Hepatocyte (in vitro differentiated cells): ENCODE measurements around the gene CCDC91. TPM values are rescaled to one million over a fixed set of nuclear protein-coding genes. Genes with fewer than 3 reads are reported as not detected.
A peak's percentile ranks its signal among the peaks of the same experiment; 100 is the strongest.

Experiments used
- DNase-seq: peaks from one replicate; pipeline ENCODE4 v3.0.0-alpha.2; 2016; ENCODE audit warnings: low spot score
- H2AFZ ChIP-seq: fragments of 200-600 bp; sonication (generic); 2 replicates; pipeline ENCODE4 v1.6.0; 2016; ENCODE audit warnings: antibody characterized with exemption, mild to moderate bottlenecking
- H3K27ac ChIP-seq: fragments of 200-600 bp; sonication (generic); 2 replicates; pipeline ENCODE4 v1.5.1; 2016; ENCODE audit warnings: mild to moderate bottlenecking
- H3K27me3 ChIP-seq: fragments of 200-600 bp; sonication (generic); 2 replicates; pipeline ENCODE4 v1.6.1; 2016
- H3K36me3 ChIP-seq: fragments of 200-600 bp; sonication (generic); replicated peaks from 2 replicates; pipeline ENCODE4 v1.5.1; 2016; ENCODE audit warnings: low read depth; ENCODE audit not compliant: insufficient read depth
- H3K4me1 ChIP-seq: fragments of 200-600 bp; sonication (generic); 2 replicates; pipeline ENCODE4 v1.5.1; 2016; ENCODE audit warnings: mild to moderate bottlenecking, moderate library complexity; ENCODE audit not compliant: insufficient read depth
- H3K4me2 ChIP-seq: fragments of 200-600 bp; sonication (generic); 2 replicates; pipeline ENCODE4 v1.6.0; 2016
- H3K4me3 ChIP-seq: fragments of 200-600 bp; sonication (generic); 2 replicates; pipeline ENCODE4 v1.5.1; 2016; ENCODE audit warnings: mild to moderate bottlenecking
- H3K79me2 ChIP-seq: fragments of 200-600 bp; sonication (generic); 2 replicates; pipeline ENCODE4 v1.6.0; 2017; ENCODE audit warnings: mild to moderate bottlenecking
- H3K9me2 ChIP-seq: fragments of 200-600 bp; sonication (generic); replicated peaks from 2 replicates; pipeline ENCODE4 v1.6.0; 2017; ENCODE audit warnings: mild to moderate bottlenecking; ENCODE audit not compliant: insufficient read depth
- H3K9me3 ChIP-seq: fragments of 200-600 bp; sonication (generic); 2 replicates; pipeline ENCODE4 v1.5.1; 2016; ENCODE audit warnings: low read depth, mild to moderate bottlenecking
- H4K20me1 ChIP-seq: fragments of 200-600 bp; sonication (generic); 2 replicates; pipeline ENCODE4 v1.6.0; 2016; ENCODE audit warnings: mild to moderate bottlenecking; ENCODE audit not compliant: insufficient read depth, poor library complexity, severe bottlenecking
- EZH2 ChIP-seq: fragments of 200-600 bp; sonication (generic); IDR thresholded peaks from 2 replicates; pipeline ENCODE4 v1.6.1; 2016; ENCODE audit warnings: antibody characterized with exemption, mild to moderate bottlenecking, borderline replicate concordance
- EZH2phosphoT487 ChIP-seq: fragments of 200-600 bp; sonication (generic); IDR thresholded peaks from one replicate; pipeline ENCODE4 v1.6.1; 2018; ENCODE audit warnings: antibody characterized with exemption, mild to moderate bottlenecking, low read depth, moderate library complexity; ENCODE audit not compliant: unreplicated experiment, severe bottlenecking
- WGBS: methylation state at CpG from one replicate; pipeline ENCODE4 v1.1.6; 2016; ENCODE audit warnings: low lambda C conversion rate; ENCODE audit errors: missing lambda C conversion rate; 5-methylcytosine and 5-hydroxymethylcytosine counted together
- polyA plus RNA-seq: library from polyadenylated mRNA; unstranded; fragments of >200 nt; fragmentation: Nextera tagmentation; extraction: Ambion mirVana; gene quantifications from 2 replicates; pipeline ENCODE4 v1.2.1, GENCODE V29; 2016
- total RNA-seq: library from RNA; depleted of rRNA; stranded (reverse); fragments of >200 nt; gene quantifications from 2 replicates; pipeline ENCODE4 v1.2.3, GENCODE V29; 2014
- TF ChIP-seq, protein P1 (sequence below): fragments of 200-600 bp; sonication (generic); IDR thresholded peaks from 2 replicates; pipeline ENCODE4 v1.5.1; 2016; ENCODE audit warnings: antibody characterized with exemption, mild to moderate bottlenecking; ENCODE audit not compliant: poor library complexity

Gene CCDC91
- total and polyA plus RNA-seq, 2 experiments from 2014 or later, result 14.2 to 15.1 TPM

DNA sequence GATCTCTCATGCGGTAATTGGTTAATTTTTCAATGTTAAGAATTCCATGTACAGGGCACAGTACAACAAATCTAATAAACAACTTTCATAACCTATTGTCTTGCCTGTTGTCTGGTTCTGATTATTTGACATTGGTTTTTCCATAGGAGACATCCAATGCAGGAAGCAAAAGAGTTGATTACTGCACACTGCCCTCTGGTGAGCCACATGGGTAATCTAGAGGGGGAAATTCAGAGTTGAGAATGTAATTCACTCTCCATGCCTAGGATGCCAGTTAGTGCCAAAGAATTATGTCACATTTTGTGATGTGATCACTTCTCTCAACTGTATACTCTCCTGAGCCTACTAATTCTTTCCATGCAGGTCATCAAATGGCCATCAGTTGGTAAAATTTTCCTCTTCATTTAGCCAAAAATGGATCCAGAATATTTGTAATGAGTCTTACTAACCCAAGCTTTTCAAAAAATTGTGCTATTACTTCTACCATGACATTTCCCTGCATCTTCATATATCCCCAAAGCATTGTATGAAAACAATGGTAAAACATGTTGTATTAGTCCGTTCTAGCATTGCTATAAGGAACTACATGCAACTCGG lies 17.7 kb upstream of the CCDC91 start:
- H3K36me3 ChIP-seq, result no peaks in the 10 kb centered on the region
- H3K27ac ChIP-seq, result no peak overlapping the region
- no peak overlapping the region for H2AFZ ChIP-seq
- H3K27me3 ChIP-seq, result no peaks in the 10 kb centered on the region
- TF ChIP-seq, protein P1, sequence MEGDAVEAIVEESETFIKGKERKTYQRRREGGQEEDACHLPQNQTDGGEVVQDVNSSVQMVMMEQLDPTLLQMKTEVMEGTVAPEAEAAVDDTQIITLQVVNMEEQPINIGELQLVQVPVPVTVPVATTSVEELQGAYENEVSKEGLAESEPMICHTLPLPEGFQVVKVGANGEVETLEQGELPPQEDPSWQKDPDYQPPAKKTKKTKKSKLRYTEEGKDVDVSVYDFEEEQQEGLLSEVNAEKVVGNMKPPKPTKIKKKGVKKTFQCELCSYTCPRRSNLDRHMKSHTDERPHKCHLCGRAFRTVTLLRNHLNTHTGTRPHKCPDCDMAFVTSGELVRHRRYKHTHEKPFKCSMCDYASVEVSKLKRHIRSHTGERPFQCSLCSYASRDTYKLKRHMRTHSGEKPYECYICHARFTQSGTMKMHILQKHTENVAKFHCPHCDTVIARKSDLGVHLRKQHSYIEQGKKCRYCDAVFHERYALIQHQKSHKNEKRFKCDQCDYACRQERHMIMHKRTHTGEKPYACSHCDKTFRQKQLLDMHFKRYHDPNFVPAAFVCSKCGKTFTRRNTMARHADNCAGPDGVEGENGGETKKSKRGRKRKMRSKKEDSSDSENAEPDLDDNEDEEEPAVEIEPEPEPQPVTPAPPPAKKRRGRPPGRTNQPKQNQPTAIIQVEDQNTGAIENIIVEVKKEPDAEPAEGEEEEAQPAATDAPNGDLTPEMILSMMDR, result peak; percentile 67
- TF ChIP-seq EZH2phosphoT487, result no peak
- H3K9me3 ChIP-seq, result no peaks in the 10 kb centered on the region
- H3K9me2 ChIP-seq, result no peaks in the 10 kb centered on the region
- H3K4me1 ChIP-seq, result no peaks in the 10 kb centered on the region
- H3K4me3 ChIP-seq, result no peak overlapping the region
- 89% methylated on average over 3 of the region's 3 CpGs for WGBS
- DNase-seq, result peak; percentile 50
- no peak overlapping the region for H3K4me2 ChIP-seq
- no peaks in the 10 kb centered on the region for H3K79me2 ChIP-seq
- no peaks in the 10 kb centered on the region for H4K20me1 ChIP-seq

DNA sequence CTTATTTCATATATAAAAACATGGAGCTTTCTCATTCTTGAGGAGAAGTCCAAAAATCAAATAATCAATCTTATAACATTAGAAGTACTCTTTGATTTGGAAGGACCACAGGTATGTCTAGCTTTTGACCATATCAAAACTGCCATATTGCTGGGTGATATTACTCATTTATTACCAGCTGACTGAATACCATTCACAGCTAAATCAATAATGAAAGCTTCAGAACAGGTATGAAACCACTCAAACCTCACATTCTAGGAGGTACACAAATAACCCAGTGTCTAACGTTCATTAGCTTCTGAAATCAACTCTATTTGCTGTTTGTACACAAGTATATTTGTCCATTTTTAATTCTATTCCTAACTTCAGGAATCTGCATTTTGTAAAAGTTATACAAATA lies 16.8 kb upstream of the CCDC91 start:
- no peak overlapping the region for H2AFZ ChIP-seq
- H3K79me2 ChIP-seq, result no peaks in the 10 kb centered on the region
- H3K4me1 ChIP-seq, result no peaks in the 10 kb centered on the region
- H4K20me1 ChIP-seq, result no peaks in the 10 kb centered on the region
- H3K27ac ChIP-seq, result no peak overlapping the region
- no peak overlapping the region for H3K4me3 ChIP-seq
- H3K9me3 ChIP-seq, result no peaks in the 10 kb centered on the region
- H3K9me2 ChIP-seq, result no peaks in the 10 kb centered on the region
- TF ChIP-seq EZH2, result no peak
- TF ChIP-seq EZH2phosphoT487, result no peak
- TF ChIP-seq, protein P1, result no peak
- WGBS, result 88% methylated on average over 1 of the region's 1 CpG
- DNase-seq, result no peak
- no peaks in the 10 kb centered on the region for H3K36me3 ChIP-seq
- H3K27me3 ChIP-seq, result no peaks in the 10 kb centered on the region
- no peak overlapping the region for H3K4me2 ChIP-seq

DNA sequence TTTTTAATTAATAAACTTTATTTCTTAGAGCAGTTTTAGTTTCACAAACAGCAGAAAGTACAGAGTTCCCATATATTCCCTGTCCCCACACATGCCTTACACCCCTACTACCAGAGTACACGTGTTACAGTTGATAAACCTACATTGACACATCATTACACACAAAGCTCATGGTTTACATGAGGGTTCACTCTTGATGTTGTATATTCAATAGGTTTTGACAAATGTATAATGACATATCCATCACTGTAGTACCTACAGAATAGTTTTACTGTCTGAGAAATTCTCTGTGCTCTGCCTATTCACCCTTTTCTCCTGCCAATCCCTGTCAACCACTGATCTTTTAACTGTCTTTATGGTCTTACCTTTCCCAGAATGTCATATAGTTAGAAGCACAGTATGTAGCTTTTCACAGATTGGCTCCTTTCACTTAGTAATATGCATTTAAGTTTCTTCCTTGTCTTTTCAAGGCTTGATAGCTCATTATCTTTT lies 15.1 kb upstream of the CCDC91 start:
- no peak for DNase-seq
- no peaks in the 10 kb centered on the region for H3K36me3 ChIP-seq
- H4K20me1 ChIP-seq, result no peaks in the 10 kb centered on the region
- no peak overlapping the region for H3K4me3 ChIP-seq
- H3K9me2 ChIP-seq, result no peaks in the 10 kb centered on the region
- TF ChIP-seq, protein P1, result no peak
- TF ChIP-seq EZH2phosphoT487, result no peak
- no peaks in the 10 kb centered on the region for H3K79me2 ChIP-seq
- H2AFZ ChIP-seq, result no peak overlapping the region
- no peaks in the 10 kb centered on the region for H3K9me3 ChIP-seq
- 90% methylated on average over 1 of the region's 1 CpG for WGBS
- no peaks in the 10 kb centered on the region for H3K27me3 ChIP-seq
- no peak overlapping the region for H3K27ac ChIP-seq
- H3K4me1 ChIP-seq, result no peaks in the 10 kb centered on the region
- no peak overlapping the region for H3K4me2 ChIP-seq

DNA sequence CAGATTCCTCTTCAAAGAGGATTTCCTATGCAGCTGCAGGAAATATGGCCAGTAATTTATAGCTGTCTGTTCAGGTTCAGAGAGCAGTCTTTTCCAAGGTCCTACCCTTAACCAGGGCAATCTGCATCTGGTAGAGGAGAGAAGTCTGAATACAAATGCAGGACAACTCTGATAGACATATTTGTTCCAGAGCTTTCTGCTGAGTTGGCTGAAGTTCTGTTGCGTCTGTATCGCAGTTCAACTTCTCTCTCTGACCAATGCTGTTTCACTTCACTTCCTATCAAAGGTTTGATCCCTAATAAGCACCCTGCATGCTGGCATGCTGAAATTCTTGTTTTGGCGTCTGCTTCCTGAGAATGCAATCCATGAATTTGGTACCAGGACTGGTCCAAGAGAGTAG lies 14.0 kb upstream of the CCDC91 start:
- Histone ChIP-seq H3K4me1 (no peaks in the 10 kb centered on the region), H3K9me2 (no peaks in the 10 kb centered on the region), H2AFZ (no peak overlapping the region), H3K27ac (no peak overlapping the region), H3K79me2 (no peaks in the 10 kb centered on the region), H4K20me1 (no peaks in the 10 kb centered on the region), H3K4me3 (no peak overlapping the region), H3K27me3 (no peaks in the 10 kb centered on the region), H3K9me3 (no peaks in the 10 kb centered on the region), H3K4me2 (no peak overlapping the region), H3K36me3 (no peaks in the 10 kb centered on the region)
- TF ChIP-seq, protein P1, result no peak
- TF ChIP-seq EZH2phosphoT487, result no peak
- TF ChIP-seq EZH2, result no peak
- no peak for DNase-seq
- 94% methylated on average over 3 of the region's 3 CpGs for WGBS
